ENCODE results near the gene CTSH. TPM values are rescaled to one million over a fixed set of nuclear protein-coding genes. Genes with fewer than 3 reads are reported as not detected.

CTSH gene
- polyA plus RNA-seq, 1 donor (not counting 4 experiments of a cell fraction or from before 2014, with no cell fraction given): 23.0 TPM

DNA sequence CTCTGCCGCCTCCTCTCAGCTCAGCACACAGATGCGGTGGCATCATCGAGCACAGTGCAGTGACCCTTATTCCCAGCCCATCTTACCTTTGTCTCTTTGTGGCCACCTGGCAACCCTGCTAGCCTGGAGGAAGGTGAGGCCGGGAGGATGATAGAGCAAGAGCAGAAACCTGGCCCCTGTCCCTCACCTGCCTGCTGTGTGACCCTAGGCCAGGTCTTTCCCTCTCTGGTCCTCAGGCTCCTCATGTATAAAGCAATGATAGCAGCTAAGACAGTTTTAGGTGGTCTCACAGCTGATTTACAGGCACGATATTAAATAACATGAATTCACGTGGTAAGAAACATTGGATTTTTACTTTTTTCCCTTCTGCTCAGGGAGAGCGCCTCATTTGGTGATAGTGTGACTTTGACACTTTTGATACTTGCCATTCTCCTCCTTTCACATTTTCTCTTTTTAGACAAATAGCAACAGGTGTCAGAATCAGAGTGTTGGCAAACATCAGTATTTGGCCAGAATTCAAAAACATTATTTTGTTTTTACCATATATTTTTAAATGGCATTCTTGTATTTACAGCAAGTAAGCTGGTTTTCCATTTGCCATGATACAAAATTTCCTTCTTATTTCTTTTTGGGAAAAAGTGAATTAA, 29.5 kb upstream of the CTSH start:
- Histone ChIP-seq H3K9me3 (ENCODE audit: control insufficient read depth, low read depth, low read length) (no peaks in the 10 kb centered on the region), H3K4me2 (ENCODE audit: control insufficient read depth, extremely low read depth, insufficient read depth, low read depth, low read length) (no peak overlapping the region), H2AFZ (ENCODE audit: control insufficient read depth, low read length) (no peak overlapping the region), H3K9ac (ENCODE audit: control insufficient read depth, extremely low read depth, insufficient read depth, low read length) (no peak overlapping the region), H3K9me1 (ENCODE audit: control insufficient read depth, extremely low read depth, insufficient read depth, low read length) (no peaks in the 10 kb centered on the region), H4K20me1 (ENCODE audit: control insufficient read depth, extremely low read depth, insufficient read depth, low read length) (no peaks in the 10 kb centered on the region), H3K27ac (ENCODE audit: control insufficient read depth, insufficient read depth, low read length) (no peak overlapping the region), H3K36me3 (ENCODE audit: control insufficient read depth in 2 of 2, extremely low read depth in 1 of 2, insufficient read depth in 2 of 2, low read length in 2 of 2) (no peaks in the 10 kb centered on the region), H3K27me3 (ENCODE audit: control insufficient read depth, extremely low read depth, insufficient read depth, low read length) (no peaks in the 10 kb centered on the region), H3K4me3 (ENCODE audit: control insufficient read depth in 2 of 3, extremely low read depth in 1 of 3, insufficient read depth in 2 of 3, low read depth in 1 of 3, low read length in 3 of 3) (no peak overlapping the region), H3K4me1 (ENCODE audit: control insufficient read depth, extremely low read depth, insufficient read depth, low read length) (peaks cover 2% of the 10 kb centered on the region), H3K79me2 (ENCODE audit: control insufficient read depth, insufficient read depth, low read length) (no peaks in the 10 kb centered on the region)
- DNase-seq (ENCODE audit: low read depth, low spot score): no peak
- TF ChIP-seq, protein P1, sequence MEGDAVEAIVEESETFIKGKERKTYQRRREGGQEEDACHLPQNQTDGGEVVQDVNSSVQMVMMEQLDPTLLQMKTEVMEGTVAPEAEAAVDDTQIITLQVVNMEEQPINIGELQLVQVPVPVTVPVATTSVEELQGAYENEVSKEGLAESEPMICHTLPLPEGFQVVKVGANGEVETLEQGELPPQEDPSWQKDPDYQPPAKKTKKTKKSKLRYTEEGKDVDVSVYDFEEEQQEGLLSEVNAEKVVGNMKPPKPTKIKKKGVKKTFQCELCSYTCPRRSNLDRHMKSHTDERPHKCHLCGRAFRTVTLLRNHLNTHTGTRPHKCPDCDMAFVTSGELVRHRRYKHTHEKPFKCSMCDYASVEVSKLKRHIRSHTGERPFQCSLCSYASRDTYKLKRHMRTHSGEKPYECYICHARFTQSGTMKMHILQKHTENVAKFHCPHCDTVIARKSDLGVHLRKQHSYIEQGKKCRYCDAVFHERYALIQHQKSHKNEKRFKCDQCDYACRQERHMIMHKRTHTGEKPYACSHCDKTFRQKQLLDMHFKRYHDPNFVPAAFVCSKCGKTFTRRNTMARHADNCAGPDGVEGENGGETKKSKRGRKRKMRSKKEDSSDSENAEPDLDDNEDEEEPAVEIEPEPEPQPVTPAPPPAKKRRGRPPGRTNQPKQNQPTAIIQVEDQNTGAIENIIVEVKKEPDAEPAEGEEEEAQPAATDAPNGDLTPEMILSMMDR (optimal IDR thresholded peaks at IDR 0.05 in 1 of 3, IDR thresholded peaks at IDR 0.05 in 1 of 3, conservative IDR thresholded peaks at IDR 0.05 in 1 of 3; ENCODE audit: extremely low read depth in 1 of 3, insufficient read depth in 2 of 3, low read length in 3 of 3): no peak
- no peak for TF ChIP-seq EZH2 (IDR thresholded peaks at IDR 0.05; ENCODE audit: low read length)
- dilution Hi-C loops (cut with MboI; ENCODE audit: extremely low pct_ligation_motif_present, low sequenced_read_pairs): no loop called here
- FAIRE-seq: no peak

DNA sequence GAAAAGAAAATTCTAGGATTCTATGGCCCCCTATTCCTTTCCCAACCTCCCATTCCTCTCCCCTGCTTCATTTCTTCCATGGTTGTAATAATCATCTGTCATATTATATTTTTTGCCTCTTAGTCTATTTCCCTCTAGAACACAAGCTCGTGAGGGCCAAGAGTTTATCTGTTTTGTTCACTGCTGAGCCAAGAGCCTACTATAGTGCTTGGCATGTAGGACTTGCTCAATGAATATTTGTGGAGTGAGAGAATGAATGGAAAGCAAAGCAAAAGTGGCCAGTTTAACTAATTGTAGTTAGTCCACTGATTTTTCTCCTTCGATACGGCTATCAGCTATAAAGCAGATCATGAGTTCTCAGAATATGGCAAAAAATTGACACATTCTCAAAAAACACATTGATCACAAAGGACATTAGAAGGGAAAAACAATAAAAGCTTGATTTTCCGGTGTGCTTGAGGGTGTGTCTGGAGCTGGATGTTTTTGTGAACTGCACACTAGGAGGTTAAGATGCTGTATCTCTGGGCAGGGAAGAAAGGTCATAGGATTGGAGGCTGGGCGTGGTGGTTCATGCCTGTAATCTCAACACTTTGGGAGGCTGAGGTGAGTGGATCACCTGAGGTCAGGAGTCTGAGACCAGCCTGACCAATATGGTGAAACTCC, 25.0 kb upstream of the CTSH start:
- dilution Hi-C loops (cut with MboI; ENCODE audit: extremely low pct_ligation_motif_present, low sequenced_read_pairs): no loop called here
- no peak overlapping the region for H3K4me3 ChIP-seq (ENCODE audit: control insufficient read depth in 2 of 3, extremely low read depth in 1 of 3, insufficient read depth in 2 of 3, low read depth in 1 of 3, low read length in 3 of 3)
- H3K9ac ChIP-seq (ENCODE audit: control insufficient read depth, extremely low read depth, insufficient read depth, low read length): no peak overlapping the region
- FAIRE-seq: no peak
- H3K79me2 ChIP-seq (ENCODE audit: control insufficient read depth, insufficient read depth, low read length): no peaks in the 10 kb centered on the region
- DNase-seq (ENCODE audit: low read depth, low spot score): no peak
- no peak overlapping the region for H2AFZ ChIP-seq (ENCODE audit: control insufficient read depth, low read length)
- H3K27me3 ChIP-seq (ENCODE audit: control insufficient read depth, extremely low read depth, insufficient read depth, low read length): no peaks in the 10 kb centered on the region
- no peaks in the 10 kb centered on the region for H3K9me3 ChIP-seq (ENCODE audit: control insufficient read depth, low read depth, low read length)
- H3K4me2 ChIP-seq (ENCODE audit: control insufficient read depth, extremely low read depth, insufficient read depth, low read depth, low read length): no peak overlapping the region
- H4K20me1 ChIP-seq (ENCODE audit: control insufficient read depth, extremely low read depth, insufficient read depth, low read length): no peaks in the 10 kb centered on the region
- TF ChIP-seq, protein P1 (optimal IDR thresholded peaks at IDR 0.05 in 1 of 3, IDR thresholded peaks at IDR 0.05 in 1 of 3, conservative IDR thresholded peaks at IDR 0.05 in 1 of 3; ENCODE audit: extremely low read depth in 1 of 3, insufficient read depth in 2 of 3, low read length in 3 of 3): no peak
- TF ChIP-seq EZH2 (IDR thresholded peaks at IDR 0.05; ENCODE audit: low read length): no peak
- no peak overlapping the region for H3K27ac ChIP-seq (ENCODE audit: control insufficient read depth, insufficient read depth, low read length)
- peaks cover 8% of the 10 kb centered on the region for H3K4me1 ChIP-seq (ENCODE audit: control insufficient read depth, extremely low read depth, insufficient read depth, low read length)
- no peaks in the 10 kb centered on the region for H3K9me1 ChIP-seq (ENCODE audit: control insufficient read depth, extremely low read depth, insufficient read depth, low read length)
- H3K36me3 ChIP-seq (ENCODE audit: control insufficient read depth in 2 of 2, extremely low read depth in 1 of 2, insufficient read depth in 2 of 2, low read length in 2 of 2): no peaks in the 10 kb centered on the region

Measured in keratinocyte (primary cell).